SHP77 (cell line): ENCODE results near the gene KBTBD4.
A peak's percentile ranks its signal among the peaks of the same experiment; 100 is the strongest.
"Not testable (repeated sequence)": the region's sequence is repeated elsewhere in the genome, so short reads cannot be mapped to it uniquely, and the experiment has no call there.

Experiments used
- DNase-seq, 2 experiments: peaks; one replicate each; lab custom pipeline; 2025; lab: John Stamatoyannopoulos, UW

KBTBD4 gene

DNA sequence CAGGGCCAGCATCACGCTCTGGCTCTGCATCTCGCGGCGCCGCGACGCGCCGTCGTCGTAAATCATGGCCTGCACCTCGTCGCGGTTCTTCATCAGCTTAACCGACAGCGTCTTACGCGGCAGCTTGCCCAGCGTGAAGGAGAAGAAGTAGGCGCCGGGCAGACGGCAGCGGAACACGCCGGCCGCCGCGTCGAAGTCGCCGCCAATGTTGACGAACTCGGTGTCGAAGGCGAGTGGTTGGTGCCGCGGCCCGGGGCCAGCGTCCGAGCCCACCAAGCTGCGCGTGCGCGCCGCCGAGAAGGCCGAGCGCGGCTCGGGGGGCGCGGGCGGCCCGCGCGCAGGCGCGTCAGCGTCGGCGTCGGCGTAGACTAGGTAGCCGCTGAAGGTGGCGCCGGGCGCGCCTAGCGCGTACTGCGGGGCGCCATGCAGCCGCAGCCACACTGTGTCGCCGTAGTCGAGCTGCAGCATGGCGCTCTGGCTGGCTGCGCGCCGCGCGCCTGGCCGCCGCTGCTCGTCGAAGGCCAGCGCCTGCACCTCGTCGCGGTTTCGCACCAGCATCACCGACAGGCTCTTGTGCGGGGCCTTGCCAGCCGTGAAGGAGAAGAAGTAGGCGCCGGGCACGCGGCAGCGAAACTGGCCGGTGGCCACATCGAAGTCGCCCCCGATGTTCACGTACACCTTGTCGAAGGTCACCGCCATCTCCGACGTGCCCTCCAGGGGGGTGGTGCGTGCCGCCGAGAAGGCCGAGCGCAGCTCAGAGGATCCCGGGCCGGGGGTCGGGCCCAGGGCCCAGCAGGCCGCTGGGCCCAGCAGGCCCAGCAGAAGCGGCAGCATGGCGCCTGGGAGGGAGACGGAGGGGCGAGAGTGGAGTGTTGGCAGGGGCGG lies 11.4 kb upstream of the KBTBD4 start:
- no peak for DNase-seq

DNA sequence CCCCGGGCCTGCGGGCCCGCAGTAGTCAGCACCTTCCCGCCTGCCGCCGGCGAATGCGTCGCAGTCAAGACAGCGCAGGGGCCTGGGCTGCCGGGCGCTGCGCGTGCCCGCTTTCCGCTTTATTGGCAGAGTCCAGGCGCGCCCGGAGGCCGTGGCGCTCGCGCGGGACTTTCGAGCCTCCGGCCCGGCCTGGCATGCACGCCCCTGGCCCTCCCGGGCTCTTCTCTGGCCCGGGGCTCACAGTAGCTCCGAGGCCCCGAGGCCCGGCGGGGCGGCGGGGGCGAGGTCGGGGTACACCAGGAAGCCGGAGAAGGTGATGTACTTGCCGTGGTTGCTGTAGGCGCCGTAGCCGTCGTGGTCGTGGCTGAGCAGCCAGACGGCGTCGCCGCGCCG lies 10.8 kb upstream of the KBTBD4 start:
- DNase-seq: no peak

DNA sequence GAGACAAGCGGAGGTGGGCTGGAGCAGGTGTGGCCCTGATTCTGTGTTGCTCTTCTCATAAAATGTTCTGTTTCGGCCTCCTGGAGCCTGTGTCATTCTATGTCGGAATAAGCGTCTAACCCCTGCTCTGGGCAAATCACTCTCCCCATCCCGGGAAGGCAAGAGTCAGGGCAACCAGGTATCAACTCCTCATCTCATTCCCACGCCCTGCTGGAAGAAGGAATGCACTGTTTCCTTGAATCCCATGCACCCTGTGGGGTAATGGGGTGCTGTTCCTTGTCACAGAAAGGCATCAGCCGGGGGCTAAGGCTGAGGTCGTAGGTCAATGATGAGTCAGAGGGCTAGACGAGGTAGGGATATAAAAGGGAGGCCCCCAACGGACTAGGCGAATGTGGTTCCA lies 10.3 kb upstream of the KBTBD4 start:
- DNase-seq: no peak

DNA sequence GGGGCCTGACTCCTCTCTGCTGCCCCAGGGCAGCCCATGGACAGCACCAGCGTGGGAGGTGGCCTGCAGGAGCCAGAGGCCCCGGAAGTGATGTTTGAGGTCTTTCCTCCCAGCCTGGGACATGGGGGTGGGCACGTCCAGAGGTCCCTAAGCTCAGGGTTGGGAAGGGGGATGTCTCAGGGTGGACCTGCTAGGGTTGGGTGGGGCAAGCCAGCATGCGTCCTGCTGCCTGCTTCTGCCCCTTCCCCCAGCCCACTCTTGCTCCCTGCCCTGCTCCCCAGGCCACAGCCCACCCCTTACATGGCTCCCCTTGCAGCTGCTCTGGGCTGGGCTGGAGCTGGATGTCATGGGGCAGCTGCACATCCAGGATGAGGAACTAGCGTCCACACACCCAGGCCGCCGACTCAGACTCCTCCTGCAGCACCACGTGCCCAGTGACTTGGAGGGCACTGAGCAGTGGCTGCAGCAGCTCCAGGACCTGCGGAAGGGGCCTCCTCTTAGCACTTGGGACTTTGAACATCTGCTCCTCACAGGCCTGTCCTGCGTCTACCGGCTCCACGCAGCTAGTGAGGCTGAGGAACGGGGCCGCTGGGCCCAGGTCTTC lies 9.1 kb upstream of the KBTBD4 start:
- DNase-seq: no peak

DNA sequence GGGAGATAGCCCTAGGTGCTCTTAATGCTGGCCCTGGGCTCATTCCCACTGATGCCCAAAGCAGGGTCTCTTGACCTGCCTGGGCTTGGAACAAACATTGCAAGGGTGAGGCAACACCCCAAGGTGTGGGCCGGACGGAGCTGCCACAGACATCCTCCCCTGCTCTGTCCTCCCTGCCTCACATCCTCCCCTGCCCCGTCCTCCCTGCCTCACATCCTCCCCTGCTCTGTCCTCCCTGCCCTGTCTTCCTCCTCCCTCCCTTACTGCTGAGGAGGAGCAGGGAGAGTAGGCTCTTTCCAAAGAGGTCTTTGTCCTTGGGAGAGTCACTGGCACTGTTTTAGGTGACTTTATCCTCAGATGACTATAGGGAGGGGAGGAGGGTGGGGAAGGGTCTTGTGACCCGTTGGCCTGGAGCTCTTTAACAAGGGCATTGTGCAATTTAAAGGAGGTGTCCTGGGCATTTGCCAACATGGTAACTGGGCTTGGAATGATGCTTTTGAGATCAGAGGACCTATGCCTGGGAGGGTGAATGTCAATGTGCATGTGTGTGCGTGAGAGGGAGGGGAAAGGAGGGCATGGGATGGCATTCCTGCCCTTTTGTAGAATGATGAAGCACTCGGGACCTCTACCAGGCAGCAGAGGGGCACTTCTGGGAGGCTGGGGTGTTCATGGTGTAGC lies 8.4 kb upstream of the KBTBD4 start:
- DNase-seq: no peak

DNA sequence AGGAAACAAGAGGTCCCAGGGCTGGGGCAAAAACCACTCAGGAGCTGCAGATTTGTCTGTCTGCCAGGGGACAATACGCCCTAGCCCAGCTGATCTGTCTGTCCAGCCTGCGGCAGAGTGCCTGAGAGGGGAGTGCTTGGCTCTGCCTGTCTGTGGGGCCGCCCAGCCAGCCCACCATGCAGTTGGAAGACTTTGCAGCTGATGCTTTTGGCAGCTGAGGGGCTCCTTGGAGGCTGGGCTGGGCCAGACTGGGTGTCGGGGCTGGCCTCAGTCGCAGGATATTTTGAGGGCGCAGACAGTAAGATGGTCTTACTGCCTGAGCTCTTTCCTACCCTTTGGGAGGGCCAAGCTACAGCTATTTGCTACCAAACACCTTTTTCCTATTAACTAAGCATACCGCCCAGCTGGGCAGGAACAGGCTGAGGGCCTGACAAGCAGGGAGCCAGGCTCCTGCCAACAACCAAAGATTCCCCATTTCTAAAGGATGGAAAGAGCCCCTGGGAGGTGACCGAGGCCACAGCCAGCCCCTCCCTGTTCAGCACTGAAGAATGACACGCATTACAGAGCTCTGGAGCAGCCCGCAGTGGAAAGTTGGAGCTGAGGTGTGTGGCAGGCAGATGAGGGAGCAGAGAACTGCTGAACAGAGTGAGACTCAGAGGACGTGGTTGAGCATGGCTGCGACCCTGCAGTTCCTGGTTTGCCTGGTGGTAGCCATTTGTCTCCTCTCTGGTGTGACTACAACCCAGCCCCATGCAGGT lies 7.5 kb upstream of the KBTBD4 start, which contains the start of gene FAM180B:
FAM180B (plus strand) TSS at position 581 of the 758 bp plus-strand sequence; CDS start at position 672, 91 bp downstream.
- no peak for DNase-seq

DNA sequence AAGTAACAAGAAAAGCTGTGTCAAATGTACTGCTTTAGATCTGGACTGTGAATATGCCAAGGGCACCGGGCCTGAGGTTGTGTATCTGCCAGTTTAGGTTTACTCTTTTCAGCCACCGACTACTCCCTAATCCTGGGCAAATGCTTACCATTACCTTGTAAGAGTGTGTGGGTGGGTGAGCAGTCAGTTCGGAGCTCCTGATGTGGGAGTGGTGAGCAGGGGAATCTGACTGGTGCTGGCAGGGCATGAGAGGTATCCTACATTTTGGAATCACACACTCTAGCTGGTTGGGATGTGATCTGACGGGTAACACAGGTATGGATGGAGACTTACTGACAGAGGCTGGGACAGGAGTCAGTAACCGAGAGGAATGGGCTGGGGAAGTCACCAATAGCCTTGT lies 5.1 kb upstream of the KBTBD4 start:
- no peak for DNase-seq

DNA sequence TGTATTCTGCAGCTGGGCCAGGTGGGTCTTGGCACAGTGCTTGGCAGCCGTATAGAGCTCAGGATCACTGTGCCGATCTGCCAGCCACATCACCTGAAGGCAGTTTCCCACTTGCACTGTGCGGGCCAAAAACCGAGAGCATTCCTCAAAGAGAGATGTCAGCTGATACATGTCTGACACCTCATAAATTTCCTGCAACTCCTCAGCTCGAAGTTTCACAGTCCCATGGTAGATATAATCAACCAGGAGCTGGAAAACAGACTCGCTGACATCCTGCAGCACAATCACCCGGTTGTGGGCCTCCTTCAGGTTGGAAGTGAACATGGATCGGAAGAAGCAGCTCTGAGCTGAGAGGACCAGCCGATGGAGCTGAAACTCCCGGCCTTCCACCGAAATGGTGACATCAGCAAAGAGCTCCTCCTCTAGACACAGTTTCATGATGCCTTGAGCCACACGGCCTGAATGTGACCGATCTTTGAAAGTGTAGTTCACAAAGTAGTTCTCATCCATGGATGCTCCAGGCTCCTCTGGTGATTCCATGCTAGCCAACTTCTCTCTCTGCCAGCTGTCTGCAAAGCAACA lies 1.2 kb downstream of the KBTBD4 start:
- no peak for DNase-seq

DNA sequence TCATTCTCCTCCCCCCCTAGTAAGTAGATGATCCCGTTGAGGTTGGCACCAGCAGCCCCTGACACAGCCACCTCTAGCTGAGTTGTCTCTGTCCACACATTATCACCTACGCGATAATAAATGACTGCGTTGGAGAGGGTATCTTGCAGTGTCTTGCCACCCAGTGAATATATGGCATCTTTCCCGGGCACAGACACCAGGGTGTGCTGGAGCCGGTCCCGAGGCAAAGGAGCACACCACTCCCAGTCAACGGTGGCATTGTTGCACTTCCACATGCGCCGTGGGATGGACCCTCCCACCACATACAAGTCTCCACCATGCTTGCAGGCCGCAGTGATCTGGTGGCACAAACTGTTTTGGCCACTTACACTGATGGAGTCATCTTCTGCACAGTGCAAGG lies 5.4 kb downstream of the KBTBD4 start:
- no peak for DNase-seq

DNA sequence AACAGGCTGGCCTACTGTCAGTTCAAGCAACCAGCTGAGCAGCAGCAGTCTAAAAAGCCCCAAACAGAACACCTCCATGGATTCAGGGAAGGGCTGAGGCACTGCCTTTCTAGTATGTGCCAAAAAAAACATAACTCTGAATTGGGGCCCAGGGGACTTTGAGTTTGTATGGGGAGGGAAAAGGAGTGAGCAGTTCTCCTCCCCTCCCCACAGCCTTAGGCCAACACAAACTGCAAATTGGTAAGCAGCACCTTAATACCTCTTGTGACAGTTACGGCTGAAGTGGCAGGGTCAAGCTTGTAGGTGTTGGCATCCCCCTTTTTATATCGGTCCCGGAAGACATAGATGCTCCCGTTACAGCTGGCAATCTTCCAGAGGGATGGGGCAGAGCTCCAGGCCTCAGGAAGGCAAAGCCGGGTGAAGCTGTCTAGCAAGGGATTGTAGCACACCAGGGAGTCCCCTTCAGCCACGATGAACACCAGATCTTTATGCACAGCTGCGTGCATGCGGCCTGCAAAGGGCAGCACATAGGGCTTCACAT lies 6.0 kb downstream of the KBTBD4 start:
- no peak for DNase-seq

DNA sequence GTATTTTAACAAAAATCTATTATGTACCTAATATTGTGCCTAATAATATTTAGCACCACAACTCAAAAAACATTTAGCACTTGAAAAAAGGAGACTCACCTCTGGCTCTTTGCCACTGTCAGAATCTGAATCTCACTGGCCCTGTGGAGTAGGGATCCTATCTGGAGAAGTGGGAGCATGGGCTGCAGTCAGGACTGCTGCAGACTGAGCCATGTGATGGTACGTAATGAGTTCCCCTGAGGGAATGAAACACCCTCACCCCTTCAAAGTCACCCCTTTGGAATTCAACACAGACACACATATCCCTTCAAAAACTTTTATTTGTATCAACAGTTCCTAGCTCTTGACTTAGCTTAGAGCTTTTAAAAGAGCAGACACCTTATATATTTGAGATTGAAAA lies 6.9 kb downstream of the KBTBD4 start:
- no peak for DNase-seq

DNA sequence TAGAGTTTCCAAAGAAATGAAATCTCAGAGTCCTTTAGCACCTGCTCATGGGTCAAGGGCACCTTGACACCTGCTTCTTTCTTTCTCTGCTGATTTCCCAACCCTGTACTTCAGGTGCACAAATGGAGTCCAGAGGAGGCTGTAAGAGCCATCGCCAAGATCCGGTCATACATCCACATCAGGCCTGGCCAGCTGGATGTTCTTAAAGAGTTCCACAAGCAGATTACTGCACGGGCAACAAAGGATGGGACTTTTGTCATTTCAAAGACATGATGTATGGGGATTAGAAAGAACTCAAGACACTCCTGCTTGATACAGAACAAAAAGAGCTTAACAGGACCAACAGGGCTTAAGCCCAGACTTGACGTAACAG lies 7.4 kb downstream of the KBTBD4 start:
- DNase-seq: no peak

DNA sequence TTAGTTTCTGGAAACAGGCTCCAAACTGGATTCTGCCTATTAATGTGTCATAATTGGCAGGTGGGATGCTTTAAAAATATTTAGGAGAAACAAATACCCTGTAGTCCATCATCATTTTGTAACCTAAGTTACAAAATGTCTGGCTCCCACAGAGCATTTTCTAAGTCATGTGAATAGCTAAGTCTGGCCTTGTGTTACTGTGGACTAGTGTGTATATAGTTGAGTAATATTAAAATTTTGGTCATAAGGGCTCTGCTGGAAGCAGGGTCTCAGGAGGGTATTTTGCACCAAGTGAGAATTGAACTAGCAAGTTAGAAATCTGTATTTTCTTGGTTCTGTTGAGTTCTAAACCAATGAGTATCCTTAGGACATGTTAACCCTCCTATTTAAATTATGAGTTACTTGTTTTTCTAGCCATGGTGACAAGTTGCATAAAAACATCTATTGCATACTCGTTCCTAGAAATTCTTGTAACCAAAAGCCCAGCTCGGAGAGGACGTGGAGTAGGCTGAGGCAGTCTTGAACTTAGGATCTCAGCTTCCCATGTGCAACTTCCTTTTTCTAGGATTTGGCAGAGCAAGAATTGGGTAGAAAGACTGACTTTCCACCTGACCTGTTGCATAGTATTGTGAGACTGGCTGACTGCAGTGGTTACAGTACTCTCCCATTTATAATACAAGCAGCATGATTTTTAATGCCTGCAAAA lies 8.0 kb downstream of the KBTBD4 start:
- DNase-seq: no peak

DNA sequence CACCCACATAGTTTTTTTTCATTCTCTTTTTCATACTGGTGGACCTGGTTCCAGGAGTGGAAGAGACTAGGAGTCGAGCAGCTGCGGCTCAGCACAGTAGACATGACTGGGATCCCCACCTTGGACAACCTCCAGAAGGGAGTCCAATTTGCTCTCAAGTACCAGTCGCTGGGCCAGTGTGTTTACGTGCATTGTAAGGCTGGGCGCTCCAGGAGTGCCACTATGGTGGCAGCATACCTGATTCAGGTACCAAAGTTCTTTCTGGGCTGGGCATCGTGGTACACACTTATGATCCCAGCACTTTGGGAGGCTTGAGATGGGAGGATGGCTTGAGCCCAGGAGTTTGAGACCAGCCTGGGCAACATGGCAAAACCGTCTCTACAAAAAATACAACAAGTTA lies 9.1 kb downstream of the KBTBD4 start:
- DNase-seq: no peak

DNA sequence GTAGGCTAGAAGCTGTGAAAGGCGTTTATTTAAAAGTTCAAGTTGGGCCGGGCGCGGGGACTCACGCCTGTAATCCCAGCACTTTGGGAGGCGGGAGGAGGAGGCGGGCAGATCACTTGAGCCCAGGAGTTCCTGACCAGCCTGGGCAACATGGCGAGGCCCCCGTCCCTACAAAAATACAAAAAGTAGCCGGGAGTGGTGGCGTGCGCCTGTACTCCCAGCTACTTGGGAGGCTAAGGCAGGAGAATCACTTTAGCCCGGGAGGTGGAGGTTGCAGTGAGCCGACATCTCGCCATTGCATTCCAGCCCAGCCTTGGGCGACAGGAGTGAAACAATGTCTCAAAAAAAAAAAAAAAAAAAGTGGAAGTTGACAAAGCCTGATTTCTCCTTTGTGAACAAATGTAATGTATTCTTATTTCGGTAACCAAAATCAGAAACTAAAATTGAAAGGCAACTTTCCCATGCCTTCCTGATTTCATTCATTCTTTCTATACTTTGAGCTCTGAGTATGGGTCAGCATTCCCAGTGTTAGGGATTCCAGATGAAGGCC lies 12.5 kb downstream of the KBTBD4 start:
- DNase-seq: peak in 1 of 2 experiments; percentile 7

DNA sequence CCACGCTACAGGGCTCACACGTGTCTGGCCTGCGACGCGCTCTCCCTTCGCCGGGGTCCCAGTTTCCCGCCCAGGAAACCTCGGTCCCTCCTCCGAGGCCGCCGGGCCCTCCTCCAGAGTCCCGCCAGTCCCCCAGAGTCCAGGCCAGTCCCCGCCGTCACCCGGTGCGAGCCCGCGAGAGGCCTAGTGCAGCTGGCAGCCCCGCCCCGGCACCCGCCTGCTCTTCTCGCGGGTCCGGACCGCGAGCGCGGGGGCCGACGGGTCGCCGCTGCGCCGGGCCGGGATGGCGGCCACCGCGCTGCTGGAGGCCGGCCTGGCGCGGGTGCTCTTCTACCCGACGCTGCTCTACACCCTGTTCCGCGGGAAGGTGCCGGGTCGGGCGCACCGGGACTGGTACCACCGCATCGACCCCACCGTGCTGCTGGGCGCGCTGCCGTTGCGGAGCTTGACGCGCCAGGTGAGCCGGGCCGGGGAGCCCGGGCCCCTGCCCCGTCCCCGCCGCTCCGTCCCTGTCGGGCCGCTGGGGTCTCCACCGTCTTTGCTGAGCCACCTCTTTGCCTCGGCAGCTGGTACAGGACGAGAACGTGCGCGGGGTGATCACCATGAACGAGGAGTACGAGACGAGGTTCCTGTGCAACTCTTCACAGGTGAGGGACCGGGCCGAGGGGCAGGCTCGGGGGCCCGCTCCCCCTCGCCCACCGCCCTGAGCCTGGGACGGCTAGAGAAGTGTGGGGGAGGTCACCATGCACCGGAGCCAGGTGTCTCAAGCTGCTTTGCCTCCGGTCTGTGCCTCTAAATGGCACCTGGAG lies 13.2 kb downstream of the KBTBD4 start, which contains the start of gene PTPMT1:
PTPMT1 (plus strand) TSS at position 260 of the 809 bp plus-strand sequence; CDS start at position 284, 24 bp downstream.
- peak; percentile 73 to 89 for DNase-seq

DNA sequence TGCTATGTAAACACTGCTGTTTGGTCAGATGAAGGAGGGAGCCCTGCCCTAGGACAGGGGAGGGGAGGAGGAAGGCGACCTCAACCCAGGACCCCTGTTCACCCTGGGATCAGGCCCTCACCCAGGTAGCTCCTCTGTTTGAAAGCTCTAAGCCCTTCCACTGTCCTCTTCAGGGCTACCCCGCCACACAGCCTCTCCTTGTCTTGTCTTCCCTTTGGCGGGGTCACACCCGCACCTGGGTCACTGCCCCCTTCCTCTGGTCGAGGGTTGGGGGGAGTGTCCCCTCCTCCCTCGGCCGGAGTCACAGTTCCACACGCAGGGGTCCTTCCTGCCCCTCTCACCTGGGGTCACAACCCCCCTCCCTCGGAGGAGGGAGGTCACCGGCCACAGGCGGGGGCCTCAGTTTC lies 13.8 kb downstream of the KBTBD4 start:
- DNase-seq: no peak

DNA sequence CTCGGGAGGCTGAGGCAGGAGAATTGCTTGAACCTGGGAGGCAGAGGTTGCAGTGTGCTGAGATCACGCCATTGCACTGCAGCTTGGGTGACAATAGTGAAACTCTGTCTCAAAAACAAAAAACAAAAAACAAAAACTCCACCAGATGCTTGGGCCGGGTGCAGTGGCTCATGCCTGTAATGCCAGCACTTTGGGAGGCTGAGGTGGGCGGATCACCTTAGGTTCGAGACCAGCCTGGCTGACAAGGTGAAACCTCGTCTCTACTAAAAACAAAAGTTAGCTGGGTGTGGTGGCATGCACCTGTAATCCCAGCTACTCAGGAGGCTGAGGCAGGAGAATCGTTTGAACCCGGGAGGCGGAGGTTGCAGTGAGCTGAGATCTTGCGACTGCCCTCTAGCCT lies 14.4 kb downstream of the KBTBD4 start:
- not testable (repeated sequence) for DNase-seq

DNA sequence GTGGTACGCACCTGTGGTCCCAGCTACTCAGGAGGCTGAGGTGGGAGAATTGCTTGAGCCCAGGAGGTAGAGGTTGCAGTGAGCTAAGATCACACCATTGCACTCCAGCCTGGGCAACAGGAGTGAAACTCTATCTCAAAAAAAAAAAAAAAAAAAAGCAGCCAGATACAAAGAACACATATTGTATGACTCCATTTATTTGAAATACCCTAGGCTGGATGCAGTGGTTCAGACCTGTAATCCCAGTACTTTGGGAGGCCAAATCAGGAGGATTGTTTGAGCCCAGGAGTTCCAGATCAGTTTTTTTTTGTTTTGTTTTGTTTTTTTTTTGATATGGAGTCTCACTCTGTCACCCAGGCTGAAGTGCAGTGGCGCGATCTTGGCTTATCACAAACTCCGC lies 16.4 kb downstream of the KBTBD4 start:
- DNase-seq: not testable (repeated sequence)

DNA sequence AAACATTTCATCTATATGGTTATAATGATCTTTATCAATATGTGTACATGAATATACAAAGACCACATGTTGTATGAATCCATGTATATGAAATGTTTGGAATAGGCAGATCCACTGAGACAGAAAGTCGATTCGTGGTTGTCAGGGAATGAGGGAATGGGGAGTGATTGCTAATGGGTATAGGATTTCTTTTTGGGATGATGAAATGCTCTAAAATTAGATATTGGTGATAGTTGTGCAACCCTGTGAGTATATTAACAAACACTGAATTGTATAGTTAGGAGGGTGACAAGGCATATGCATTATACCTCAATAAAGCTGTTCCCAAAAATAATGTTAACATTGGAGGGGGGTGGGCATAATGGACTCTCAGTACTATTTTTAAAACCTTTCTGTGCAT lies 18.3 kb downstream of the KBTBD4 start:
- DNase-seq: no peak
